CD4-positive, alpha-beta T cell treated with Interleukin-1 beta for 1 hour (primary cell): ENCODE measurements around the gene SMIM41.
"Not testable (repeated sequence)": the region's sequence is repeated elsewhere in the genome, so short reads cannot be mapped to it uniquely, and the experiment has no call there.

Source experiments
- DNase-seq, 2 donors: peaks; one replicate each; pipeline ENCODE4 v3.0.0-alpha.2; 2020 to 2022

Gene SMIM41

DNA sequence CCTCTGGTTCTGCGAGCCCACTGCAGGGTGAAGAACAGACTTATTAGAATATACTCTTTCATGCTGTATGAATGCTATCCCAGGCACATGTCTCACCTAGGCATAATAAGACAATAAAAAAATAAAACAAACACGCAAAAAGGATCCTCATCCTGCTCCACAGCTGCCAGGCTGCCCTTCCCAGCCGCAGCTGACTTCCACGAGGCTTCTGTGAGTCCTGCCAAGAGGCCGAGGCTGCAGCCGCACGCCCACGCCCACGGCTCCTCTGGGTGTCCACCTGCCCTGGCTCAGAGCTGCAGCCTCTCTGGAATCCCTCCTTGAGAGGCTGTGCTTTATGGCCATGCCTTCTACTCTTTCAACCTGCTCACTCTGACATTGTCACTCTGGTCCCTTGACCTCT is 6.9 kb downstream of the SMIM41 start:
- DNase-seq: no peak

DNA sequence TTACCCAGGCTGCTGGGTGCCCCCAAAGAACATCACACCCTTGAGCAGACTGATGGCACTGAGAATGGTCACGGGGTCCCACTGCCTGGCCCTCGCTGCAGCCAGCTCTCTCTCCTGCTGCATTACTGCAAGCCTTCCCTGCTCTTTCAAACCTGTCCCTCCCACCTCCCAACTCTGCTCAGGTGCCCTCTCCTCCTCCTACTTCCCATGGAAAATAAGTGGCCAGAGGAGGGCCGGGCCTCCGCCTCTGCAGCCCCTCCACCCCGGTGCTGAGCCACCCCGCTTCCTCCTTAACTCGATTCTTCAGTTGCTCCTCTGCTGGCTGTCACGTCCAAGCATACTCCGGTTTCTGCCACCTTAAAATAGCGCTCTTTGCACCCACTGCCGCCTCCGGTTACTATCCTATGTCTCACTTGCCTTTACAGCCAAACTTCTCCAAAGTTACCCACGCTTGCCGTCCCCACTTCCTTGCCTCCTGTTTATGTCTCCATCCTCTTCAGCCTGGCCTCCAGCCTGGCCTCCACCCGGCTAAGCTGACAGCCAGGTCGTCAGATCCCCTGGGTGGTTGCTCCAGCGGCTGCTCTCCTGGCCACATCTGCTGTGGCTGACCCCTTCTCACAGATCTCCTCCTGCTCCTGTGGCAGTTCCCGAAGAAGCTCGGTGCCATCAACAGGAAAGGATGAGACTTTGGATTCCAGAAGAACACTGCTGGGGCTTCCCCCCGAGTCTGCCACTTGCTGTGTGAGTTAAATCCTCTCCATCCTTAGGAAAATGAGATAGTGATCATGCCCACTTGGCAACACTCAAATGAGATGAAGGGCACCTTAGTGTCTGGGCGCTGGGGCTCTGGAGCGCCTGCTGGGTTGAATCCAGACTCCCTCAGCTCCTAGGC is 7.7 kb downstream of the SMIM41 start:
- DNase-seq: no peak

DNA sequence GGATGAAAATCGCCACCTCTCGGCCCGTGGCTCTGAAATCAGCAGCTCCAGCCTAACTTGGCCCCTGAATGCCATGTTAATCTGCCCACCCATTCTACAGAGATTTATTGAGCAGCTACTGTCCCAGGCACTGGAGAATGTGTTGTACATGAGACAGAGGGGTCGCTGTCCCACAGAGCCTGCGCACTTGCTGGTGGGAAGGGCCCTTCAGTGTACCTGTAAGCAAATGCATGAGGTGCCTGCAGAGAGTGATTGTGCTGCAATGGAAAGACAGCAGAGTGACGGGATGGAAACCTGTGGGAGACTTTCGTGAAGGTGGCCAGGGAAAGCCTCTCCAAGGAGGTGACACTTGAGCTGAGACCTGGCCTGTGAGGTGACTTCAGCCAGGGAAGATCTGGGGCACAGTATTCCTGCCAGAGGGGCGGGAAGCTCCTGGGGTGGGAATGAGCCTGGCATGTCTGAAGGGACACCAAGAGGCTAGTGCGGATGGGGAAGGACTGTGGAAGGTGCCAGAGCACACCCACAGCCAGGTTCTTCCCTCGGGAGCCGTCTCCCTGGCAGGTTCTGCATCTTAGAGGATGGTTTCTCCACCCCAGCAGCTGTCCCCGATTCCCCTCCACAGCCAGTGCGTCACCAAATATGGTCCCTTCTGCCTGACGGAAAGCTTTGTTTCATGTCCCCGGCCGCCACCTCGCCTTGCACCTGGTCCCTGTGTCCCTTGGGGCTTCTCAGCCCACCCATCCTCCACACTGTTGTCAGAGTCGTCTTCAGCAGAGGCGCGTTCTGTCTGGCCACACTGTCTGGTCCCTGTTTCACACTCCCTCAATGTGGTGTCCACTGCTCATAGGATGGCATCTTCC is 8.7 kb downstream of the SMIM41 start:
- peak in 1 of 2 donors; percentile 40 for DNase-seq

DNA sequence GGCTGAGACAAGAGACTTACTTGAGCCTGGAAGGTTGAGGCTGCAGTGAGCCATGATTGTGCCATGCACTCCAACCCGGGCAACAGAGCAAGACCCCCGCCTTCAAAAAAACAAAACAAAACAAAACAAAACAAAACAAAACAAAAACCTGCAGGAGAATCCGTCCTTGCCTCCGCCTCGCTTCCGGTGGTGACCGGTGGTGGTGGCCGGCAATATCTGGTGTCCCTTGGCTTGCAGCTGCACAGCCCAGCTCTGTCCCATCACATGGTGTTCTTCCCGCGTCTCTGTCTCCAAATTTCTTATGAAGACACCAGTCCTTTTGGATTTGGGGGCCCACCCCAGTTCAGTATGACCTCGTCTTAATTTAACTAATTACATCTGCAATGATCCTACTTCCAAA is 10.0 kb downstream of the SMIM41 start:
- no peak for DNase-seq

DNA sequence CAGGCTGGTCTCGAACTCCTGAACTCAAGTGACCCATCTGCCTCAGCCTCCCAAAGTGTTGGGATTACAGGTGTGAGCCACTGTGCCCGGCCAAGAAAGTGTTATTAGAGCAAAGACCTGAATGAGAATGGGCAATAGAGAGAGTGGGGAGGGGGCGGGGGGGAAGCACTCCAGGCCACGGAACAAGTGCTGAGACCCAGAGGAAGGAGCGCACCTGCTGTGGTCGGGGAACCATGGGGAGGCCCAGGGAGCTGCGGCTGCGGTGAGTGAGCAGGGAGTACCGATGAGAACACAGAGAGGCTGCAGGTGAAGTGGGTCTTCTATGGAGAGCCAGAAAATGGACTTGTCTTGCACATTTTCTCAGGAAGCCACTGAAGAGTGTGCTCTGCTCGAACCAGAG is 10.8 kb downstream of the SMIM41 start:
- DNase-seq: no peak

DNA sequence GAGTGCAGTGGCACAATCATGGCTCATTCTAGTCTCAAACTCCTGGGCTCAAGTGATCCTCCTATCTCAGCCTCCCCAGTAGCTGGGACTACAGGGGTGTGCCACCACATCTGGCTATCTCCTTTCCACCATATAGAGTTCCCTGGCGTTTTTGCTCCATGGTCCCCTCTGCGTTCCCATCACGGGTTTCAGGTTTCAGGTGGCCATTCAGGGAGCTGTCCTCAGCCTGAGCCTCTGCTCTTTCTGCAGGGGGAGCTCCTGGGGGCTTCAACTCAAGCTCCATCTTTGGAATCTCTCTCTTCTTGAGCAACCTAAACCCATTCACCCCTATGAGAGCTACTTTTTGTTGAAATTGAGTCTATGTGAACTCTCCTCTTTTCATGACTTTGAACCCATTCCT is 11.6 kb downstream of the SMIM41 start:
- DNase-seq: no peak

DNA sequence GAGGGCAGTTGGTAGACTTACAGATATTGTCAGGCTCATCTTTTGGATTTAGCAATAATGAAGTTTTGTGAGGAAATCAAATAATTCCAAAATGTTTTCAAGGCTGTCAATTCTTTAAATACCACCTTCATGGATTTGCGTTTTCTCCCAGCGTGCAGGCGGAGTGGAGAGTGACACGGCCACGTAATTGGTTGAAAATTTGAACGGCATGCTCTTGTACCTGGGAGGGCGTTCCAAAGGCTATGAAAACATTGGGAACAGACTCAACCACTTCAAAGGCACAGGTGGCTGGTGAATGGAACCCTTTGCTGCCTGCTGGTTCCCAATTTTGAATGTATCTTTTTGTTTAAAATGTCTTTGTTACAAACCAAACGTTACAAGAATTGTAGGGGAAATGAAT is 12.4 kb downstream of the SMIM41 start:
- no peak for DNase-seq

DNA sequence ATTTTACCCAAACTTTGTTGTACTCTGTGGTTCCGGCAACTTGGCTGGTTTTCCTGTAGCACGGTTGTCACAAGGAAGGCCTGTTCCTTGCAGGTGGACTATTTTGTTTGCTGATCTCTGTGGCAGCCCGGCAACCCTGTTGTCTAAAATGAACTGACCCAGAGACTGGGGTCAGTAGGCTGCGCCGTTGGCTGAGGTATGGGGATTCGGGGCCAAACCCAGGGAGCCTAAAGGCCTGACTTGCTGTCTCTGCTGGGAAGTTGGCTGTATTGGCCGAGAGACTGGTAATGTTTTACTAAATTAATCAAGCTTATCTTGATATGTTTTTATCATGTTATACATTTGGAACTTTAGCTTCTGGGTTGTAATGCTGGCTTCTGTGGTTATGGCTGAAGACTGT is 13.8 kb downstream of the SMIM41 start:
- no peak for DNase-seq

DNA sequence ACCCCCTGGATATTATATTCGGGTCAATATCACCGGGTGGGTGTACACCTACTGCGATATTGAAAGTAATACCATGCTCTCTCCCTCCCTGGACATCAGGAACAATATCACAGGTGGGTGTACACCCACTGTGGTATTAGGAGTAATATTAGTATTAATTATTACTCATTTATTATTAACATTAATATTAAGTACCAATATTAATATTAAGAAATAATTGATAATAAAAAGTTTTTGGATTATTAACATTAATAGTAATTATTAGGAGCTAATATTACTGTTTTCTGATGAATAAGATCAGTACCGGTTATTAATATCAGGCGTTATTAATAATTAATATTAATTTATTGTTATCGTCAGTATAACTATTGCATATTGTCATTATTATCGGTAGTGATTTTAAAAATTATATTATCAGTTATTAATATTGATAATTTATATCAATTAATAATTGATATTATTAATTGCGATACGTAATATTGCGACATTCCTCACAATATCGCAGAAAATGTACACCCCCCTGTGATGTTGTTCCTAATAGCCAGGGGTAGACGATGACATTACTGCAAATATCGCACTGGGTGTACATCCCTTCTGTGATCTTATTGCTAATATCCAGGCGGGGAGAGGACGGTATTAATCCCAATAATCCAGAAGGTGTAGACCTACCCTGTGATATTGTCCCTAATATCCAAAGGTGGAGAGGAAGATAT is 17.0 kb downstream of the SMIM41 start:
- no peak for DNase-seq

DNA sequence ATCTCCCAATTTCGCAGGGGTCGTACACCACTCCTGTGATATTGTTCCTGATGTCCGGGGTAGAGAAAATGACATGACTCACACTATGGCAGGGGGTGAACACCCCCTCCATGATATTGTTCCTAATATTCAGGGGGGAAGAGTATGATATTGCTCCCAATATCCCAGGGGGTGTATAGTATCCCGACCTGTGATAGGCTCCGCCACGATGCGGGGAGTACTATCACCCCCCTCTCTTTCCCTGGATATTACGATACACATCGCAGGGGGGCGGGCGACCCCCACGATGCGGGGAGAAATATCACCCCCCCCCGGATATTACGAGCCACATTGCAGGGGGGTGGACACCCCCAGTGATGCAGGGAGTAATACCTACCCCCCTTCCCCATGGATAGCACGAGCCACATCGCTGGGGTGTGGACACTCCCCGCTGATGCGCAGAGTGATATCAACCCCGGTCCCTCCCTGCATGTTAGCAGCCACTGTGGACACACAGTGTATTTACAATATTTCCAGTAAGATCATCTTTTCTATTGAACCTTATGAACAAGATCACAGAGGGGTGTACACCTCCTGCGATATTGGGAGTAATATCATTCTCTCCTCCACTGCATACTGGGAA is 17.7 kb downstream of the SMIM41 start:
- no peak for DNase-seq

DNA sequence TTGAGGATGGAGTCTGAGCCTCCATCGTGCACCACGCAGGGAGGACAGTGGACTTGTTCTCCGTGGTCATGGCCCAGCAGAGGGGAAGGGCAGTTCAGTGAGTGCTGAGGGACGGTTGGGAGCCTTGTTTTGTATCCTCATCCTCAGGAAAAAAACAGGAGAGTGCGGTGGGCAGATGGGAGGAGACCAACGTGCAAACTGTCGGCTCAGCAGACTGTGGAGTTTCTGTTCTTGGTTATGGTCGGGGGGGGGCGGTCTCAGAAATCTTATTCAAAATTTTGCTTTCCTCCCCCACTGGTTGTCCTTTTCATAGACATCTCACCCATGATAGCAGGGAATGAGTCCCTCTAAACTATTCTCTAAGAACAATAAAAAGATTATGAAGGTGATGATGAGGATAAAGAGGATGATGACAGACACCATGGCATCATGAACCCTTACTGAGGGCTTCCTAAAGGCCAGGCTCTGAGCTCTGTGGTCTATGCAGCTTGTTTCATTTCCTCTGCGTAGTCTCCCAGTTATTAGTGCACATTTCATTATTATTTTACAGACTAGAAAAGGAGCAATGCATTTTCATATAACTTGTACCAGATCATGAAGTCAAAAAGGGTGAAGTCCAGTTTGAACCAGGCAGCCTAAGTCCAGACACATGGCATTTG is 25.1 kb downstream of the SMIM41 start:
- not testable (repeated sequence) for DNase-seq

DNA sequence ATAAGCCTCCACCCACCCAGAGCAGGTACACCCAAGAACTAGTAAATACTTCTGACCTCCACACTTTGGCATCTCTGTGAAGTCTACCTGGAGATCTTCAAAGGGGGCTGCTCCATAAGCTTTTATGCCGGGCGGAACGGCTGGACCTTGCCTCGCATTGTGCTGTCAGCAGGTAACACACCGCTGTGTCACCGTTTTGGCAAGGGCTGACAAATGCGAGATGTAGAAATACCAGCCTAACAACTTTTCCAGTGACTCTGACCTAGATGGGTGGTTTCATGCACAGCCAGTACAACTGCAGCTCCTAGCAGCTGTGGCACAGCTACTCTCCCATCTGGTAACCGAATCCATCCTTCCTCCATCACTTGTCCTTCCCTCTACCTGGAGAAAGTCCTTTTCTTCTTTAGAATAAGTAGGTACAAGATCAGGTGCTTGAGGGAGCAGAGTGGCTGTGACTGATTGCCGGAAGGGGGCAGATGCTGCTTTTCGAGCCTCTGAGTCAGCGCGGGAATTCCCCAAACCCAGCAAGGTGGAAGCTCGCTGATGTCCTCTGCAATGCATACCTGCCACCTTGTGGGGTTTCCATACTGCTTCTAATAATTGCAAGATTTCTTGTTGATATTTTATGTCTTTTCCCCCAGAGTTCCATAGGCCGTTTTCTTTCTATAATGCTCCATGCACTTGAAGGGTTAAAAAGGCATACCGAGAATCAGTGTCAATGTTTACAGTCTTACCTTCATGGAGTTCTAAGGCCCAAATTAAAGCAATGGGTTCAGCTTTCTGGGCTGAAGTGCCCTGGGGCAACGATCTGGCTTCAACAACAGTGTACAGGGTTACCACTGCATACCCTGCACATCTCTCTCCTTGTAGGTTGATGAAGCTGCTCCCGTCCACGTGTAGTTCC is 37.0 kb downstream of the SMIM41 start:
- DNase-seq: peak; percentile 67 to 69

DNA sequence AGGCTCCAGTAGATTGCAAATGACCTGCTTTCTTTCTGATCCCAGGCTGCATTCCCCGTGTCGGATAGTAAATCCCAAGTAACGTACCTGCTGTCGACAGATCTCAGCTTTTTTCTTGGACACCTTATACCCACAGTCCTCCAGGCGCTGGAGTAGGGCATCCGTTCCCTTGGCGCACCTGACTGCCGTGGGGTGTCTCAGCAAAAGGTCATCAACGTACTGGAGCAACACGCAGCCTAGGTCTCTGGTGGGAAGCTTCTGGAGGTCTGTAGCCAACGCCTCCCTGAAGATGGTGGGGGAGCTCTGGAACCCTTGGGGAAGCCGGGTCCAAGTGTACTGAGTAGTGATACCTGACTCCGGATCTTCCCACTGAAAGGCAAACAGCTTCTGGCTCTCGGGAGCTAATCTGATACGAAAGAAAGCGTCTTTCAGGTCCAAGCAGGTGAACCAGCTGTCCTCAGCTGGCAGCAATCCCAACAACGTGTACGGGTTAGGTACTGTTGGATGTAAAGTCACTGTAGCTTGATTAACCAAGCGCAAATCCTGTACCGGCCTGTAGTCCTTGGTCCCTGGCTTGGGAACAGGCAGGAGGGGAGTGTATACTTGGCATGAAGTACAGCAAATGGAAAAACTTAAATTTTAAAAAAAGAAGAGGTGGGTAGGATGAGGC is 38.4 kb downstream of the SMIM41 start:
- not testable (repeated sequence) for DNase-seq

DNA sequence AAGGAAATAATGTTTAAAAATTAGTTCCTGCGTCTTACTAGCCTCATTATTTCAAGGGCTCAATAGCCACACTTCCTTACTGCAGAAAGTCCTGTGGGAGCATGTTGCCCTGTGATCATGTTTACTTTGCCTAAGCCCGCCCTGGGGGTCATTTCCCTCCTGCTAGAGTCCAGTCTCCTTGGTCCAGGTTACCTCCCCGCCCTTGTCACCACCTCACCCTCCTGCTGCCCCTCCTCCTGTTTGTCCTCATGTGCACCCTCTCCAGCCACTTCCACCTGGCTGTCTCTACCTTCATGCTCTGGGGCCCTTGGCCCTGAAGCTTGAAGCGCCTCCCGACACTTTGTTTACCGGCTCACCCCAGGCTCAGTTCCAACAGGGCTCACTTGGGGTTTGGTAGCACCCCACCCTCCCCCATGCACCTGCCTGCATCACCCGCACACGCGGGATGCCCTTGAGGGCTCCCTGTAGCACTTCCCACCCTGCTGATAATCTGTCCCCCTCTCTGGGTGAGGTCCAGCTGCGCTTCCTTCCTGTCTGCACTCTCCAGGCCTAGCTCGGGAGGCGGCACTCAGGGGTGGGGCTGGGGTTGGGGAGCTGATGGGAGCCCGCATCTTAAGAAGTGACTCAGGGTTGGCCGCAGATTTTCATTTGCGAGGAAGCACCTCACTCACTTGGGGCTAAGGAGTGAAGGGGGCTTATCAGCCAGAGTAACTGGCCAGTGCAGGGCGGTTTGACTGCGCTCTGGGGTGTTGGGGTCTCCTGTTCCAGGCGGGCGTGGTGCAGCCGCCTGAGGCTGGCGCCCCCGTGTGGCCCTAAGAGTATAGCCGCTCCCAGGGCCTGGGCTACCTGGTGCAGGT is 40.1 kb downstream of the SMIM41 start:
- DNase-seq: peak; percentile 40 to 41

DNA sequence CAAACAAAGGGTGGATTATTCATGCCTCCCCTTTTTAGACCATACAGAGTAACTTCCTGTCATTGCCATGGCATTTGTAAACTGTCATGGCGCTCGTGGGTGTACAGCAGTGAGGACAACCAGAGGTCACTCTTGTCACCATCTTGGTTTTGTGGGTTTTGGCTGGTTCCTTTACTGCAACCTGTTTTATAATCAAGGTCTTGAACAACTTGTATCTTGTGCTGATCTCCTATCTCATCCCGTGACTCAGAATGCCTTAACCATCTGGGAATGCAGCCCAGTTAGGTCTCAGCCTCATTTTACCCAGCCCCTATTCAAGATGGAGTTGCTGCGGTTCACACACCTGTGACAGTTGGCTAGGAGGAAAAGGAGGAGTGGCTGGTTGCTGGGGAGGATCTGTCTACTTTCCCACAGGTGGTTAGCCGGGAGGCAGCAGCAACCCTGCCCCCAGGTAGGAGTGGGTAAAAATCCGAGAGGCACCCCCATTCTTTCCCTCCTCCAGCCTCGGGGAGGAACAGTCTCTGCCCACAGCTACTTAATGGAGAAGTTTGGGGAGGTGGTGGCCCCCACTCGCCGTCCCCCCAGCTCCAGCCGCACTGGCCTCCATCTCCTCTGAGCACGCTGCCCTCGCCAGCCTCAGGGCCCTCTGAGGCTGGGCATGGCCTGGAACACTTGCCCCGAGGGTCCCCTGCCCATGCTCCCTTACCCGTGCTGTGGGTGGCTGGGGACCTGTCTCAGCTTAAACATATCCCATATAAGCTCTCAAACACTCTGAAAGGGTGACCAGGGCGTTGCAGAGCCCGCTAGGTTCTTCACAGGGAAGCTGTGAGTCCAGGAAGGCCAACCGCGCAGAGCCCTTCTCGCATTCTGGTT is 41.7 kb downstream of the SMIM41 start:
- DNase-seq: no peak

DNA sequence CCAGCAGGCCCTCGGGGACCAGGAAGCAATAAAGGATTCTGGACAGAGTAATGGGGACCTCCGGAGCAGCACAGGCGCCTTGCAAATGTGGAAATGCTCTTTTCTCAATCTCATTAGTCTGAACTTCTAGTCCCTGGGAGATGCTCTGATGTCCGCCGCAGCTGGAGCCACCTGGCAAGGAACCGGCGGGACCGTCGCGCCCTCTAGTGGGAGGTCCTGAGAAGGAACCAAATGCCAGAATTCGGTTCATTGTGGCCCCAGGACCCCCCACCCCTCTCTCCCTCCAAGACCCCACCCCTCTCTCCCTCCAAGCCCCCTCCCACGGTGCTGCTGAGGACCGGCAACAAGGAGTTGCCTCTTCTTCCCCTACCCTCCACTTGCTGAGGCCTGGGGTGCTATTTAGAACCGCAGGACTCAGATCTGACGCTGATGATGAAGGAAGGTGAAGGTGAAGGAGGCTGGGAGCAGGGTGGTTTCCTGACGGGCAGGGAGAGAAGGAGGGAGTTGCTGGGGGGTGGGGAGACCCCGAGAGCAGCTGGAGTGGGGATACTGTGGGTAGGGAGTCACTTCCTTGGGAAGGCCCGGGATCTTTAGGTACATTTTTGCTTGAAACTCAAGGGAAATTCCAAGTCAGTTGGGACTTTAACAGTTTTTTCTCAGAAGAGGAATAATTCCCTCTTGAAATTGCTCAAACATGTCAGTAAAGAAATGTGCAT is 42.5 kb downstream of the SMIM41 start:
- DNase-seq: peak; percentile 57 to 62

DNA sequence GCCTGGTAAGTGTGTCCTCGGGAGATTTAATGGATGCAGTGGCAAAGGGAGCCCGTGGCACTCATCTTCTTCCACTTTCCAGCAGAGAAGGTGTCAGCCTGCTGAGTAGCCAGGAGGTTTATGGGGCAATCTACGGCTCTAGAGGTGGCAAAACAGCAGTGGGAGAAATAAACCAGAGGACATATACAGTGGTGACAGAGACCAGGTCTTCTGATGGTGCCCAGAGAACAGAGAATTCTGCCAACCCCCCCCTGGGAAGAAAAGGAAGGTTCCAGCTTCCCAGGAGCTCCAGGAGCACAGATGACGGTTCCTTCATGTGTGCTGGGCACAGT is 43.0 kb downstream of the SMIM41 start:
- DNase-seq: no peak

DNA sequence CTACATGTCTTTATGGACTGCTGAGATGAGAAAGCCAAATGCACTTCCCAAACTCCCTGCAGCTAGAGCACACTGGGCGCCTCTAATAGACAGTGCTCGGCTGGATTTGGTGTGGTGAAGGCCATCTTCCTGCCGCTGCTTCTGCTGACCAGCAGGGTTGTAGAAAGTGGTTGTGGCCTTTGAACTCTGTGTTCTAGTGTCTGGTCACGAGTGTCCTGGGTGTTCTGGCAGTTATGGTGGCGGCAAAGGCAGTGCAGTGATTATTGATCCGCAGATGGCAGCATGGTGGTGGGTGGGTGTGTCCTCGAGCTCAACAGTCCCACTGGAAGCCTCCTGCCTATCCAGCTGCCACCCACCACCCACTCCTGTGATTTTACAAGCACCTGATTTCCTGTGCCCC is 43.4 kb downstream of the SMIM41 start:
- no peak for DNase-seq
